Hepatocyte (in vitro differentiated cells): ENCODE data around the gene TFAP2A. TPM values are rescaled to one million over a fixed set of nuclear protein-coding genes. Genes with fewer than 3 reads are reported as not detected.

Experiments used
- DNase-seq: peaks from one replicate; pipeline ENCODE4 v3.0.0-alpha.2; 2016; ENCODE audit warnings: low spot score
- H2AFZ ChIP-seq: fragments of 200-600 bp; sonication (generic); 2 replicates; pipeline ENCODE4 v1.6.0; 2016; ENCODE audit warnings: antibody characterized with exemption, mild to moderate bottlenecking
- H3K27ac ChIP-seq: fragments of 200-600 bp; sonication (generic); 2 replicates; pipeline ENCODE4 v1.5.1; 2016; ENCODE audit warnings: mild to moderate bottlenecking
- H3K27me3 ChIP-seq: fragments of 200-600 bp; sonication (generic); 2 replicates; pipeline ENCODE4 v1.6.1; 2016
- H3K36me3 ChIP-seq: fragments of 200-600 bp; sonication (generic); replicated peaks from 2 replicates; pipeline ENCODE4 v1.5.1; 2016; ENCODE audit warnings: low read depth; ENCODE audit not compliant: insufficient read depth
- H3K4me1 ChIP-seq: fragments of 200-600 bp; sonication (generic); 2 replicates; pipeline ENCODE4 v1.5.1; 2016; ENCODE audit warnings: mild to moderate bottlenecking, moderate library complexity; ENCODE audit not compliant: insufficient read depth
- H3K4me2 ChIP-seq: fragments of 200-600 bp; sonication (generic); 2 replicates; pipeline ENCODE4 v1.6.0; 2016
- H3K4me3 ChIP-seq: fragments of 200-600 bp; sonication (generic); 2 replicates; pipeline ENCODE4 v1.5.1; 2016; ENCODE audit warnings: mild to moderate bottlenecking
- H3K79me2 ChIP-seq: fragments of 200-600 bp; sonication (generic); 2 replicates; pipeline ENCODE4 v1.6.0; 2017; ENCODE audit warnings: mild to moderate bottlenecking
- H3K9me2 ChIP-seq: fragments of 200-600 bp; sonication (generic); replicated peaks from 2 replicates; pipeline ENCODE4 v1.6.0; 2017; ENCODE audit warnings: mild to moderate bottlenecking; ENCODE audit not compliant: insufficient read depth
- H3K9me3 ChIP-seq: fragments of 200-600 bp; sonication (generic); 2 replicates; pipeline ENCODE4 v1.5.1; 2016; ENCODE audit warnings: low read depth, mild to moderate bottlenecking
- H4K20me1 ChIP-seq: fragments of 200-600 bp; sonication (generic); 2 replicates; pipeline ENCODE4 v1.6.0; 2016; ENCODE audit warnings: mild to moderate bottlenecking; ENCODE audit not compliant: insufficient read depth, poor library complexity, severe bottlenecking
- CTCF ChIP-seq: fragments of 200-600 bp; sonication (generic); IDR thresholded peaks from 2 replicates; pipeline ENCODE4 v1.5.1; 2016; ENCODE audit warnings: antibody characterized with exemption, mild to moderate bottlenecking; ENCODE audit not compliant: poor library complexity
- EZH2 ChIP-seq: fragments of 200-600 bp; sonication (generic); IDR thresholded peaks from 2 replicates; pipeline ENCODE4 v1.6.1; 2016; ENCODE audit warnings: antibody characterized with exemption, mild to moderate bottlenecking, borderline replicate concordance
- EZH2phosphoT487 ChIP-seq: fragments of 200-600 bp; sonication (generic); IDR thresholded peaks from one replicate; pipeline ENCODE4 v1.6.1; 2018; ENCODE audit warnings: antibody characterized with exemption, mild to moderate bottlenecking, low read depth, moderate library complexity; ENCODE audit not compliant: unreplicated experiment, severe bottlenecking
- WGBS: methylation state at CpG from one replicate; pipeline ENCODE4 v1.1.6; 2016; ENCODE audit warnings: low lambda C conversion rate; ENCODE audit errors: missing lambda C conversion rate; 5-methylcytosine and 5-hydroxymethylcytosine counted together
- polyA plus RNA-seq: library from polyadenylated mRNA; unstranded; fragments of >200 nt; fragmentation: Nextera tagmentation; extraction: Ambion mirVana; gene quantifications from 2 replicates; pipeline ENCODE4 v1.2.1, GENCODE V29; 2016
- total RNA-seq: library from RNA; depleted of rRNA; stranded (reverse); fragments of >200 nt; gene quantifications from 2 replicates; pipeline ENCODE4 v1.2.3, GENCODE V29; 2014

TFAP2A gene
- total and polyA plus RNA-seq, 2 experiments from 2014 or later: 6.2 to 14.9 TPM

GRCh38 chr6:10363911-10364310, 51.0 kb downstream of the TFAP2A start:
- no peak overlapping the region for H3K27ac ChIP-seq
- H3K4me2 ChIP-seq: no peak overlapping the region
- H3K9me3 ChIP-seq: no peaks in the 10 kb centered on the region
- H3K27me3 ChIP-seq: no peaks in the 10 kb centered on the region
- no peaks in the 10 kb centered on the region for H3K79me2 ChIP-seq
- TF ChIP-seq EZH2 (no peak), EZH2phosphoT487 (no peak), CTCF (no peak)
- no peaks in the 10 kb centered on the region for H3K36me3 ChIP-seq
- H4K20me1 ChIP-seq: no peaks in the 10 kb centered on the region
- no peak overlapping the region for H3K4me3 ChIP-seq
- H3K9me2 ChIP-seq: no peaks in the 10 kb centered on the region
- DNase-seq: no peak
- no peak overlapping the region for H2AFZ ChIP-seq
- WGBS: 88% methylated on average over 6 of the region's 6 CpGs
- H3K4me1 ChIP-seq: no peaks in the 10 kb centered on the region

GRCh38 chr6:10362300-10362699, 52.6 kb downstream of the TFAP2A start:
- Histone ChIP-seq H3K36me3 (no peaks in the 10 kb centered on the region), H3K9me2 (no peaks in the 10 kb centered on the region), H3K4me3 (no peak overlapping the region), H4K20me1 (no peaks in the 10 kb centered on the region), H3K4me2 (no peak overlapping the region), H3K9me3 (no peaks in the 10 kb centered on the region), H3K27ac (no peak overlapping the region), H3K27me3 (no peaks in the 10 kb centered on the region), H3K79me2 (no peaks in the 10 kb centered on the region), H2AFZ (no peak overlapping the region), H3K4me1 (no peaks in the 10 kb centered on the region)
- DNase-seq: no peak
- no peak for TF ChIP-seq EZH2phosphoT487
- TF ChIP-seq CTCF: no peak
- TF ChIP-seq EZH2: no peak
- WGBS: 82% methylated on average over 2 of the region's 2 CpGs

- Histone ChIP-seq H3K9me2 (no peaks in the 10 kb centered on the region), H3K27ac (no peak overlapping the region), H3K36me3 (no peaks in the 10 kb centered on the region), H3K9me3 (no peaks in the 10 kb centered on the region), H2AFZ (no peak overlapping the region), H3K4me1 (no peaks in the 10 kb centered on the region), H4K20me1 (no peaks in the 10 kb centered on the region), H3K4me3 (no peak overlapping the region), H3K4me2 (no peak overlapping the region), H3K79me2 (no peaks in the 10 kb centered on the region), H3K27me3 (no peaks in the 10 kb centered on the region)
- 92% methylated on average over 4 of the region's 4 CpGs for WGBS
- TF ChIP-seq EZH2: no peak
- TF ChIP-seq EZH2phosphoT487: no peak
- no peak for TF ChIP-seq CTCF
- no peak for DNase-seq
Observed at GRCh38 chr6:10361428-10361827, 53.4 kb downstream of the TFAP2A start.

GRCh38 chr6:10359581-10359980, 55.3 kb downstream of the TFAP2A start:
- Histone ChIP-seq H3K9me3 (no peaks in the 10 kb centered on the region), H3K27ac (no peak overlapping the region), H3K4me3 (no peak overlapping the region), H3K27me3 (no peaks in the 10 kb centered on the region), H3K4me2 (no peak overlapping the region), H3K36me3 (no peaks in the 10 kb centered on the region), H2AFZ (no peak overlapping the region), H3K79me2 (no peaks in the 10 kb centered on the region), H3K9me2 (no peaks in the 10 kb centered on the region), H4K20me1 (no peaks in the 10 kb centered on the region), H3K4me1 (no peaks in the 10 kb centered on the region)
- no peak for DNase-seq
- no peak for TF ChIP-seq EZH2
- no peak for TF ChIP-seq EZH2phosphoT487
- no peak for TF ChIP-seq CTCF
- 88% methylated on average over 1 of the region's 1 CpG for whole genome bisulfite sequencing
